Activated CD8-positive, alpha-beta memory T cell treated with anti-CD3 and anti-CD28 coated beads for 36 hours (primary cell): ENCODE data around the gene DAND5. TPM values are rescaled to one million over a fixed set of nuclear protein-coding genes. Genes with fewer than 3 reads are reported as not detected.

Experiments used
- CTCF ChIA-PET: fragments of 350-600 bp; sonication (Branson Sonifier 250); formaldehyde crosslinking; loops from one replicate; lab custom pipeline; 2021; ENCODE audit warnings: antibody characterized with exemption; lab: Charles Lee
- POLR2A ChIA-PET: fragments of 350-600 bp; sonication (Branson Sonifier 250); formaldehyde crosslinking; loops from one replicate; lab custom pipeline; 2021; ENCODE audit warnings: antibody characterized with exemption; lab: Charles Lee
- total RNA-seq, 2 experiments: library from RNA; stranded (reverse); gene quantifications; one replicate each; pipeline ENCODE4 v1.2.3, GENCODE V29; 2021

Gene DAND5
- total RNA-seq, 2 experiments from 2014 or later, result not detected

DNA sequence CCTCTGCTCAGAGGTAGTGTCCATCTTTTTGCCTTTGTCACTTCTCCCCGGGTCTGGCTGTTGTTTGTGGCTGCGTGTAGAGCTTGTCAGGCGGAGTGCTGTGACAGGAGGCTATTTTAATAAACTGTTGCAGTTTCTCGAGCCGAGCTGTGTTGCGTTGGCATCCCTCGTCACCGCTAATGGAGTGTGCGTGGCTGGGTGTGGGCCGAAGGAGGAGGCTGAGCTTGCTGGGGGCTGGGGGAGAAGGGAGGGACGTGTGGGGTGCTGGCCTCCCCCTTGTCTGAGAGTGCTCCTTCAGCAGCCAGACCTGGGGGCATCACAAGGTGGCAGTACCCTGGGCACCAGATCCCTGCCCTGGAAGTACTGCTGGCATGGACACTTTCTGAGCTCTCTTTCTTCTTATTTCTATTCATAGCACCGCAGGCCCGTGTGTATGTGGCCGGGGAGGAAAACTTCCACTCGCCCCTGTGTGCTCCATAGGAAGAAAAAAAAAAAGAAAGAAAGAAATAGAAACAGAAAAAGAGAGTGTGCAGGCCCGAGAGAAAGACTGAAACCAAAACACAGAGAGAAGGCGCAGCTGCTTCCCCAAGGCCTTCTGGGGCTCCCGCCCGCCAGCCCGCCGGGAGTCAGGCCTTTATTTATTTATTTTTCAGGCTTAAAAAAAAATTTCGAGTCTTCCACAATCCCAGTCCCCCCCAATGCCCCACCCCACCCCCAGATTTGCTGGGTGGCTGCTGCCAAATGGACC is 52.9 kb downstream of the DAND5 start:
- ChIA-PET POLR2A (no interaction called here), CTCF (interaction anchor here (0.7 to 1.4 kb wide), 3 partner anchors 39 to 74 kb away, joined by 3 to 5 read pairs (median 4); no protein-coding TSS in a partner anchor)

DNA sequence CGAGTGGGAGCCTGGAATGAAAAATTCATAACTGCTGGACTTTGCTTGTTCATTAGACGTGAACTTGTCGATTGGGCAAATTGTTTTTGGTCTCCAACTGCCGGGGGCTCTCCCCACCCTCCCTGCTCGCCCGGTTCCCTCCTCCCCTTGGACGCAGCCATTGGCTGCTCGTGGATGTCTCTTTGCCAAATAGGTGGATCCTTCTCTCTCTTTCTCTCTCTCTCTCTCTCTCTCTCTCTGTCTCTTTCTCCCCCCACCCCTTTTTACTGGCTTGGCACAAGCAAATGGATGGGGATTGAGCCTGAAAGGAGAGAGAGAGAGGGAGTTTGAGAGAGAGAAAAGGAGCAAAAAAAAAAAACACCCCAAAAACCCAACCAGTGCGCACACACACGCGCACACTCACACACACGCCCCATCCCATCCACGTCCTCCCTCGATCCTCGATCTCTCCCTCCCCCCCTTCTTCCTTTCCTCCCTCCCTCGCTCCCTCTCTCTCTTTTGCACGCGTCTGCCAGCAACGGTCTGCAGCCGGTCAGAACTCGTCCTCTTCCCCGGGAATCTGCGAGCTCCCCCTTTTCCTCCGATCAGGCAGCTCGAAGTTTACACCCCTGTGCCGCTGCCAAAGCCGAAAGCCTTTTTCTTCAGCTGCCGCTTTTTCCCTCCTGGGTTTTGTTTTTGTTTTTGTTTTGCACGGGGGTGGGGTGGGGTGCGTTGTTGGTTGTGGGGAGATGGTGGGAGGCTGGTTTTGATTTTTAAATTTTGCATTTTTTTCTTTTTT is 53.7 kb downstream of the DAND5 start:
- ChIA-PET POLR2A (interaction anchor here (0.7 kb wide), 2 partner anchors 9 to 36 kb away, joined by 3 to 4 read pairs; no protein-coding TSS in a partner anchor), CTCF (interaction anchor here (0.6 to 1.3 kb wide), 3 partner anchors 9 to 159 kb away, joined by 3 to 4 read pairs (median 4); no protein-coding TSS in a partner anchor)

DNA sequence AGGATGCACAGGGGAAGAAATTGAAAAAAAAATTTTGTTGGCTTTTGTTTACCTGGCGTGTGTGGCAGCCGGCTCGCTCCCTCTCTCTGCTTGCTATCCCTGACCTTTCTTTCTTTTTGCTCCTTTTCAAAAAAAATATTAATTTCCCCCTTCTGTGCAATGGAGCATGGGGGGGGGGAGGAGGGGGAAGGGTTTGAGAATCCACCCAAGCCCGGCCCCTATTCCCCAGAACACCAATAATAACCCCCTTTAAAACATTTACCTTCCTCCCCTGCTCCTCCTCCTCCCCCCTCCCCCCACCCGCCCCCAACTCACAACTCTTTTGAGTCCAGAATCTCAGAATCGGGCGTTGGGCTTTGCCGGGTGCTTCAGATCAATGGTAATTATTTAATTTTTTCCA is 54.3 kb downstream of the DAND5 start:
- ChIA-PET POLR2A (interaction anchor here (0.7 kb wide), 2 partner anchors 9 to 35 kb away, joined by 3 to 4 read pairs; no protein-coding TSS in a partner anchor), CTCF (interaction anchor here (0.5 to 1.3 kb wide), 3 partner anchors 10 to 70 kb away, joined by 3 to 4 read pairs (median 4); no protein-coding TSS in a partner anchor)

Other genes with a start within 250 kb of the DAND5 start
- 100 to 1,000 TPM; 145 to 148 TPM for gene TNPO2, start 245.6 kb upstream of the DAND5 start, total RNA-seq
- 100 to 1,000 TPM; 225 to 233 TPM for gene TRIR, start 234.9 kb upstream of the DAND5 start, total RNA-seq
- 10 to 100 TPM; 90.8 to 91.0 TPM for gene GET3, start 232.1 kb upstream of the DAND5 start, total RNA-seq
- not detected for gene BEST2, start 217.8 kb upstream of the DAND5 start, total RNA-seq
- gene HOOK2, start 194.0 kb upstream of the DAND5 start, total RNA-seq, result 10 to 100 TPM; 12.9 to 13.1 TPM
- 100 to 1,000 TPM; 262 TPM for gene JUNB, start 178.1 kb upstream of the DAND5 start, total RNA-seq
- gene PRDX2, start 167.8 kb upstream of the DAND5 start, total RNA-seq, result 100 to 1,000 TPM; 204 to 208 TPM
- 10 to 100 TPM; 29.1 to 29.9 TPM for gene THSD8, start 167.5 kb upstream of the DAND5 start, total RNA-seq
- 10 to 100 TPM; 58.3 to 60.7 TPM for gene RNASEH2A, start 163.0 kb upstream of the DAND5 start, total RNA-seq
- not detected for gene RTBDN, start 135.0 kb upstream of the DAND5 start, total RNA-seq
- under 1 TPM; 0.59 to 0.92 TPM for gene MAST1, start 131.1 kb upstream of the DAND5 start, total RNA-seq
- gene DNASE2, start 88.1 kb upstream of the DAND5 start, total RNA-seq, result 10 to 100 TPM; 20.5 to 23.1 TPM
- gene KLF1, start 82.4 kb upstream of the DAND5 start, total RNA-seq, result under 1 TPM; 0.69 to 0.84 TPM
- gene GCDH, start 78.4 kb upstream of the DAND5 start, total RNA-seq, result 10 to 100 TPM; 55.2 to 57.2 TPM
- gene SYCE2, start 50.3 kb upstream of the DAND5 start, total RNA-seq, result 1 to 10 TPM; 1.1 to 1.5 TPM
- gene FARSA, start 35.9 kb upstream of the DAND5 start, total RNA-seq, result 100 to 1,000 TPM; 183 to 188 TPM
- 100 to 1,000 TPM; 805 to 809 TPM for gene CALR, start 31.0 kb upstream of the DAND5 start, total RNA-seq
- gene RAD23A, start 23.7 kb upstream of the DAND5 start, total RNA-seq, result 100 to 1,000 TPM; 216 to 220 TPM
- 10 to 100 TPM; 38.9 to 40.8 TPM for gene GADD45GIP1, start 12.4 kb upstream of the DAND5 start, total RNA-seq
- 1 to 10 TPM; 2.2 to 3.5 TPM for gene NFIX, start 25.9 kb downstream of the DAND5 start, total RNA-seq
- gene LYL1, start 133.3 kb downstream of the DAND5 start, total RNA-seq, result 1 to 10 TPM; 1.8 to 2.8 TPM
- 100 to 1,000 TPM; 130 to 134 TPM for gene TRMT1, start 147.2 kb downstream of the DAND5 start, total RNA-seq
- gene NACC1, start 148.7 kb downstream of the DAND5 start, total RNA-seq, result 100 to 1,000 TPM; 116 to 119 TPM
- gene STX10, start 180.8 kb downstream of the DAND5 start, total RNA-seq, result 10 to 100 TPM; 62.8 to 69.0 TPM
- 100 to 1,000 TPM; 117 to 118 TPM for gene IER2, start 180.8 kb downstream of the DAND5 start, total RNA-seq